HCT116 (cell line): ENCODE results near the gene FOXC2. TPM values are rescaled to one million over a fixed set of nuclear protein-coding genes. Genes with fewer than 3 reads are reported as not detected.

Experiments
- total RNA-seq: library from RNA; stranded (reverse); gene quantifications from one replicate; pipeline ENCODE4 v1.2.1, GENCODE V29; 2021; ENCODE audit not compliant: unreplicated experiment

FOXC2 gene
- total RNA-seq, 1 experiment from 2014 or later, result 0.22 TPM

Other genes starting within 250 kb of the FOXC2 start
- 2.4 TPM for gene FOXF1, start 56.3 kb upstream of the FOXC2 start, total RNA-seq
- gene MTHFSD, start 11.6 kb upstream of the FOXC2 start, total RNA-seq, result 33.1 TPM
- 7.5 TPM for gene FOXL1, start 11.7 kb downstream of the FOXC2 start, total RNA-seq